HEK293 (cell line): ENCODE data around the gene TPSG1.
A peak's percentile ranks its signal among the peaks of the same experiment; 100 is the strongest.

Experiments
- CTCF ChIA-PET: fragments of 350-600 bp; formaldehyde crosslinking; extraction: SDS; loops from one replicate; lab custom pipeline; 2021; ENCODE audit warnings: antibody characterized with exemption; lab: Yijun Ruan, JAX
- POLR2A ChIA-PET: fragments of 300-600 bp; formaldehyde crosslinking; extraction: SDS; loops from one replicate; lab custom pipeline; 2020; ENCODE audit warnings: antibody characterized with exemption, inconsistent platforms; lab: Yijun Ruan, JAX
- H3K27ac ChIP-seq: fragments of 200-500 bp; sonication (Bioruptor generic); 2 replicates; pipeline ENCODE4 v1.5.1; 2014; ENCODE audit warnings: low read depth, low read length, control low read depth, inconsistent platforms; ENCODE audit errors: extremely low read depth
- H3K36me3 ChIP-seq, 2 experiments: fragments of 200-500 bp in 1 of 2; sonication (Bioruptor generic) in 1 of 2; 1 replicate in 1 of 2; 2 replicates in 1 of 2; pipeline ENCODE4 v1.5.1; 2014 to 2017; ENCODE audit warnings: inconsistent platforms in 2 of 2, low read length in 2 of 2; ENCODE audit not compliant: control insufficient read depth in 2 of 2, insufficient read depth in 1 of 2
- H3K4me1 ChIP-seq: fragments of 200-500 bp; sonication (Bioruptor generic); 2 replicates; pipeline ENCODE4 v1.5.1; 2014; ENCODE audit warnings: mild to moderate bottlenecking, low read length, inconsistent platforms; ENCODE audit not compliant: control insufficient read depth, insufficient read depth
- H3K4me3 ChIP-seq: 2 replicates; pipeline ENCODE4 v1.5.1; 2011; ENCODE audit warnings: low read depth, mild to moderate bottlenecking, control low read depth, low read length, moderate library complexity
- H3K9me3 ChIP-seq: fragments of 200-500 bp; sonication (Bioruptor generic); 2 replicates; pipeline ENCODE4 v1.5.1; 2014; ENCODE audit warnings: low read depth, low read length, inconsistent platforms; ENCODE audit not compliant: control insufficient read depth, insufficient read depth
- BCL11A ChIP-seq: fragments of 450-650 bp; formaldehyde crosslinking; IDR thresholded peaks from 2 replicates; pipeline ENCODE4 v1.5.1; 2016; ENCODE audit warnings: low read depth, missing biosample characterization, missing genetic modification characterization
- EGR2 ChIP-seq: fragments of 450-650 bp; formaldehyde crosslinking; IDR thresholded peaks from 2 replicates; pipeline ENCODE4 v1.5.1; 2016; ENCODE audit warnings: low read depth, missing biosample characterization, missing genetic modification characterization
- GLIS1 ChIP-seq: fragments of 450-650 bp; formaldehyde crosslinking; IDR thresholded peaks from 2 replicates; pipeline ENCODE4 v1.5.1; 2016; ENCODE audit warnings: missing biosample characterization, missing genetic modification characterization
- KLF1 ChIP-seq: fragments of 450-650 bp; formaldehyde crosslinking; IDR thresholded peaks from 2 replicates; pipeline ENCODE4 v1.5.1; 2016; ENCODE audit warnings: missing biosample characterization, missing genetic modification characterization
- KLF8 ChIP-seq: fragments of 450-650 bp; formaldehyde crosslinking; IDR thresholded peaks from 2 replicates; pipeline ENCODE4 v1.5.1; 2016; ENCODE audit warnings: missing biosample characterization, missing genetic modification characterization
- PRDM1 ChIP-seq: fragments of 450-650 bp; formaldehyde crosslinking; IDR thresholded peaks from 2 replicates; pipeline ENCODE4; 2016; ENCODE audit warnings: missing biosample characterization, missing genetic modification characterization
- REPIN1 ChIP-seq: fragments of 450-650 bp; formaldehyde crosslinking; IDR thresholded peaks from 2 replicates; pipeline ENCODE4 v1.5.1; 2017; ENCODE audit warnings: missing biosample characterization, missing genetic modification characterization, low read depth
- SCRT1 ChIP-seq: fragments of 450-650 bp; formaldehyde crosslinking; IDR thresholded peaks from 2 replicates; pipeline ENCODE4 v1.5.1; 2016; ENCODE audit warnings: missing biosample characterization, missing genetic modification characterization, borderline replicate concordance
- SCRT2 ChIP-seq: fragments of 450-650 bp; formaldehyde crosslinking; IDR thresholded peaks from 2 replicates; pipeline ENCODE4 v1.5.1; 2016; ENCODE audit warnings: missing biosample characterization, missing genetic modification characterization
- SP2 ChIP-seq: fragments of 450-650 bp; formaldehyde crosslinking; IDR thresholded peaks from 2 replicates; pipeline ENCODE4 v1.5.1; 2016; ENCODE audit warnings: missing biosample characterization, missing genetic modification characterization
- SP3 ChIP-seq: fragments of 450-650 bp; formaldehyde crosslinking; IDR thresholded peaks from 2 replicates; pipeline ENCODE4 v1.5.1; 2016; ENCODE audit warnings: missing biosample characterization, missing genetic modification characterization
- ZBTB17 ChIP-seq: fragments of 450-650 bp; formaldehyde crosslinking; IDR thresholded peaks from 2 replicates; pipeline ENCODE4 v1.5.1; 2016; ENCODE audit warnings: missing biosample characterization, missing genetic modification characterization
- ZIC2 ChIP-seq: fragments of 450-650 bp; formaldehyde crosslinking; IDR thresholded peaks from 2 replicates; pipeline ENCODE4 v1.5.1; 2016; ENCODE audit warnings: missing biosample characterization, missing genetic modification characterization
- ZNF302 ChIP-seq: fragments of 450-650 bp; formaldehyde crosslinking; IDR thresholded peaks from 2 replicates; pipeline ENCODE4 v1.5.1; 2016; ENCODE audit warnings: missing biosample characterization, missing genetic modification characterization, low read depth
- ZNF335 ChIP-seq: fragments of 450-650 bp; formaldehyde crosslinking; conservative IDR thresholded peaks from 2 replicates; pipeline ENCODE4 v1.5.1; 2016; ENCODE audit warnings: missing biosample characterization, missing genetic modification characterization
- ZNF350 ChIP-seq: fragments of 450-650 bp; formaldehyde crosslinking; IDR thresholded peaks from 2 replicates; pipeline ENCODE4 v1.5.0; 2017; ENCODE audit warnings: missing biosample characterization, mild to moderate bottlenecking, missing genetic modification characterization
- ZNF394 ChIP-seq: fragments of 450-650 bp; formaldehyde crosslinking; IDR thresholded peaks from 2 replicates; pipeline ENCODE4 v1.5.1; 2016; ENCODE audit warnings: missing biosample characterization, missing genetic modification characterization, mild to moderate bottlenecking, moderate library complexity, borderline replicate concordance
- ZNF416 ChIP-seq: fragments of 450-650 bp; formaldehyde crosslinking; IDR thresholded peaks from 2 replicates; pipeline ENCODE4 v1.5.1; 2016; ENCODE audit warnings: missing biosample characterization, missing genetic modification characterization
- ZNF600 ChIP-seq: fragments of 450-650 bp; formaldehyde crosslinking; IDR thresholded peaks from 2 replicates; pipeline ENCODE4 v1.5.1; 2016; ENCODE audit warnings: missing biosample characterization, missing genetic modification characterization
- ZNF660 ChIP-seq: fragments of 450-650 bp; IDR thresholded peaks from 2 replicates; pipeline ENCODE4 v1.5.1; 2018; ENCODE audit warnings: missing biosample characterization, mild to moderate bottlenecking, missing genetic modification characterization
- ZSCAN30 ChIP-seq: fragments of 450-650 bp; IDR thresholded peaks from 2 replicates; pipeline ENCODE4 v1.5.1; 2018; ENCODE audit warnings: missing biosample characterization, mild to moderate bottlenecking, missing genetic modification characterization, moderate library complexity
- TF ChIP-seq, protein P1 (sequence below): fragments of 450-650 bp; IDR thresholded peaks from 2 replicates; pipeline ENCODE4 v1.5.1; 2018; ENCODE audit warnings: missing biosample characterization, missing genetic modification characterization
- TF ChIP-seq, protein P2 (sequence below): fragments of 450-650 bp; formaldehyde crosslinking; IDR thresholded peaks from 2 replicates; pipeline ENCODE4 v1.5.1; 2016; ENCODE audit warnings: missing biosample characterization, missing genetic modification characterization, low read depth
- TF ChIP-seq, protein P3 (sequence below): fragments of 450-650 bp; formaldehyde crosslinking; IDR thresholded peaks from 2 replicates; pipeline ENCODE4 v1.5.1; 2016; ENCODE audit warnings: missing biosample characterization, missing genetic modification characterization
- TF ChIP-seq, protein P4 (sequence below): fragments of 450-650 bp; formaldehyde crosslinking; IDR thresholded peaks from 2 replicates; pipeline ENCODE4 v1.5.1; 2016; ENCODE audit warnings: missing biosample characterization, missing genetic modification characterization
- TF ChIP-seq, protein P5 (sequence below): fragments of 450-650 bp; formaldehyde crosslinking; IDR thresholded peaks from 2 replicates; pipeline ENCODE4 v1.5.1; 2017; ENCODE audit warnings: missing biosample characterization, mild to moderate bottlenecking, missing genetic modification characterization, moderate library complexity
- TF ChIP-seq, protein P6 (sequence below): fragments of 450-650 bp; formaldehyde crosslinking; IDR thresholded peaks from 2 replicates; pipeline ENCODE4 v1.5.1; 2016; ENCODE audit warnings: missing biosample characterization, missing genetic modification characterization

TPSG1 gene

DNA sequence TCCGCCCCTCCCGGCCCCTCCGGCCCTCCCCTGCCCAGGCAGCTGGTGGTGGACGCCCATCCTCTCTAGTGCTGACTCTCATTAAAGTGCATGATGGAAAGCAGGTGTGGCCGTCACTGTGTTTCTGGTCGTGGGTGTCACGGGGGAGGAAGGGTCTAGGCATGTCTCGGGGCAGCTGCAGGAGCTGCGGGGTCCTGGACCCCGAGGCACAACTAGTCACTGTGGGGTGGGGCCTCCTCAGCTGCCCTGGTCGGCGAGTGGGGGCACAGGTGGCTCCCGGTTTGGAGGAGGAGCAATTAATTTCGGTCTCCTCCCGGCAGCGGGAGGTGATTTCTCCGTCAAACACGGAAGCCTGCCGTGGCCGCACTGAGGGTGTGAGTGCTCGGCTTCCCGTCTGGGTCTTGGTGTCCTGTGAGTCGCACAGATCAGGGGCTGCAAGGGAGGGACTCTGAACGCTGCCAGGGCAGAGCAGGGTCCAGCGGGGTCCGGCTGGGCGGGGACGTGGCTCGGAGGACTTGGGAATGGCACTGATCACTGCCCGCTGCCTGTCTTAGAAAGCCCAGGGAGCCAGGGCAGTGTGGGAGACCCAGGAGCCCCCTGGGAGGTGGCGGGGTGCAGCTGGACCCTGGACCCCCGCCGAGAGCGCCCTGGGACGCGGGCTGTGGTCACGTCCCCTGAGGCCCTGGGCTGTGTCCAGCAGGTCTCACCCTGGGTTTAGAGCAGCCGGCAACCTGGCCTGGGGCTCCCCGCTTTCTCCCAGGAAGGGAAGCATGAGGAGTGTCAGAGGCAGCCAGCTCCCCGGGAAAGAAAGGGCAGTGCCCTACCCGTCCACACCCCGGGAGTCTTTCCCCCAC lies 34.1 kb upstream of the TPSG1 start (continued):
- TF ChIP-seq BCL11A: no peak
- peak; percentile 81 for TF ChIP-seq EGR2 (tag by site-specific recombination)
- peak; percentile 74 for TF ChIP-seq SCRT1 (tag by site-specific recombination)
- TF ChIP-seq PRDM1 (tag by site-specific recombination): 0 out of 2 replicates have a peak, but pooled peaks have one; percentile 25
- TF ChIP-seq SP2 (tag by site-specific recombination): peak; percentile 38; the same call in 1 of the 2 replicates
- TF ChIP-seq ZSCAN30: no peak
- peak; percentile 50 for TF ChIP-seq GLIS1 (tag by site-specific recombination)
- TF ChIP-seq, protein P1, sequence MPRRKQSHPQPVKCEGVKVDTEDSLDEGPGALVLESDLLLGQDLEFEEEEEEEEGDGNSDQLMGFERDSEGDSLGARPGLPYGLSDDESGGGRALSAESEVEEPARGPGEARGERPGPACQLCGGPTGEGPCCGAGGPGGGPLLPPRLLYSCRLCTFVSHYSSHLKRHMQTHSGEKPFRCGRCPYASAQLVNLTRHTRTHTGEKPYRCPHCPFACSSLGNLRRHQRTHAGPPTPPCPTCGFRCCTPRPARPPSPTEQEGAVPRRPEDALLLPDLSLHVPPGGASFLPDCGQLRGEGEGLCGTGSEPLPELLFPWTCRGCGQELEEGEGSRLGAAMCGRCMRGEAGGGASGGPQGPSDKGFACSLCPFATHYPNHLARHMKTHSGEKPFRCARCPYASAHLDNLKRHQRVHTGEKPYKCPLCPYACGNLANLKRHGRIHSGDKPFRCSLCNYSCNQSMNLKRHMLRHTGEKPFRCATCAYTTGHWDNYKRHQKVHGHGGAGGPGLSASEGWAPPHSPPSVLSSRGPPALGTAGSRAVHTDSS (tag by site-specific recombination): no peak
- TF ChIP-seq, protein P2, sequence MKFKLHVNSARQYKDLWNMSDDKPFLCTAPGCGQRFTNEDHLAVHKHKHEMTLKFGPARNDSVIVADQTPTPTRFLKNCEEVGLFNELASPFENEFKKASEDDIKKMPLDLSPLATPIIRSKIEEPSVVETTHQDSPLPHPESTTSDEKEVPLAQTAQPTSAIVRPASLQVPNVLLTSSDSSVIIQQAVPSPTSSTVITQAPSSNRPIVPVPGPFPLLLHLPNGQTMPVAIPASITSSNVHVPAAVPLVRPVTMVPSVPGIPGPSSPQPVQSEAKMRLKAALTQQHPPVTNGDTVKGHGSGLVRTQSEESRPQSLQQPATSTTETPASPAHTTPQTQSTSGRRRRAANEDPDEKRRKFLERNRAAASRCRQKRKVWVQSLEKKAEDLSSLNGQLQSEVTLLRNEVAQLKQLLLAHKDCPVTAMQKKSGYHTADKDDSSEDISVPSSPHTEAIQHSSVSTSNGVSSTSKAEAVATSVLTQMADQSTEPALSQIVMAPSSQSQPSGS (tag by site-specific recombination): no peak
- TF ChIP-seq, protein P3, sequence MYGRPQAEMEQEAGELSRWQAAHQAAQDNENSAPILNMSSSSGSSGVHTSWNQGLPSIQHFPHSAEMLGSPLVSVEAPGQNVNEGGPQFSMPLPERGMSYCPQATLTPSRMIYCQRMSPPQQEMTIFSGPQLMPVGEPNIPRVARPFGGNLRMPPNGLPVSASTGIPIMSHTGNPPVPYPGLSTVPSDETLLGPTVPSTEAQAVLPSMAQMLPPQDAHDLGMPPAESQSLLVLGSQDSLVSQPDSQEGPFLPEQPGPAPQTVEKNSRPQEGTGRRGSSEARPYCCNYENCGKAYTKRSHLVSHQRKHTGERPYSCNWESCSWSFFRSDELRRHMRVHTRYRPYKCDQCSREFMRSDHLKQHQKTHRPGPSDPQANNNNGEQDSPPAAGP (tag by site-specific recombination): peak; percentile 62
- peak; percentile 92 for TF ChIP-seq KLF1 (tag by site-specific recombination)
- TF ChIP-seq ZBTB17 (tag by site-specific recombination): 0 out of 2 replicates have a peak, but pooled peaks have one; percentile 14
- peak; percentile 29; the same call in 1 of the 2 replicates for TF ChIP-seq ZIC2
- TF ChIP-seq ZNF394 (tag by site-specific recombination): no peak
- TF ChIP-seq ZNF335 (tag by site-specific recombination): peak; percentile 92
- TF ChIP-seq KLF8: peak; percentile 31; the same call in 1 of the 2 replicates
- TF ChIP-seq SCRT2 (tag by site-specific recombination): peak; percentile 79
- TF ChIP-seq SP3: peak; percentile 59; the same call in 1 of the 2 replicates

DNA sequence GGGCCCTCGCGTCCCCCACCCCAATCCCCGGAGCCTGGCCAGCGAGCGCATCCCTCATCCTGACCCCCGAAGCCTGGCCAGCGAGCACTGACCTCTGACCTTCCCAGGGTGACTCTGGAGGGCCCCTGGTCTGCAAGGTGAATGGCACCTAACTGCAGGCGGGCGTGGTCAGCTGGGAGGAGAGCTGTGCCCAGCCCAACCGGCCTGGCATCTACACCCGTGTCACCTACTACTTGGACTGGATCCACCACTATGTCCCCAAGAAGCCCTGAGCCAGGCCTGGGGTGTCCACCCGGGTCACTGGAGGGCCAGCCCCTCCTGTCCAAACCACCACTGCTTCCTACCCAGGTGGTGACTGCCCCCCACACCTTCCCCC lies 33.1 kb upstream of the TPSG1 start:
- no peak overlapping the region for H3K4me3 ChIP-seq
- no peaks in the 10 kb centered on the region for H3K36me3 ChIP-seq
- POLR2A ChIA-PET: no interaction called here
- no peak overlapping the region for H3K27ac ChIP-seq
- CTCF ChIA-PET: no interaction called here
- H3K9me3 ChIP-seq: no peaks in the 10 kb centered on the region
- no peaks in the 10 kb centered on the region for H3K4me1 ChIP-seq
- TF ChIP-seq, protein P4, sequence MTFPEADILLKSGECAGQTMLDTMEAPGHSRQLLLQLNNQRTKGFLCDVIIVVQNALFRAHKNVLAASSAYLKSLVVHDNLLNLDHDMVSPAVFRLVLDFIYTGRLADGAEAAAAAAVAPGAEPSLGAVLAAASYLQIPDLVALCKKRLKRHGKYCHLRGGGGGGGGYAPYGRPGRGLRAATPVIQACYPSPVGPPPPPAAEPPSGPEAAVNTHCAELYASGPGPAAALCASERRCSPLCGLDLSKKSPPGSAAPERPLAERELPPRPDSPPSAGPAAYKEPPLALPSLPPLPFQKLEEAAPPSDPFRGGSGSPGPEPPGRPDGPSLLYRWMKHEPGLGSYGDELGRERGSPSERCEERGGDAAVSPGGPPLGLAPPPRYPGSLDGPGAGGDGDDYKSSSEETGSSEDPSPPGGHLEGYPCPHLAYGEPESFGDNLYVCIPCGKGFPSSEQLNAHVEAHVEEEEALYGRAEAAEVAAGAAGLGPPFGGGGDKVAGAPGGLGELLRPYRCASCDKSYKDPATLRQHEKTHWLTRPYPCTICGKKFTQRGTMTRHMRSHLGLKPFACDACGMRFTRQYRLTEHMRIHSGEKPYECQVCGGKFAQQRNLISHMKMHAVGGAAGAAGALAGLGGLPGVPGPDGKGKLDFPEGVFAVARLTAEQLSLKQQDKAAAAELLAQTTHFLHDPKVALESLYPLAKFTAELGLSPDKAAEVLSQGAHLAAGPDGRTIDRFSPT (tag by site-specific recombination): peak; percentile 83
- TF ChIP-seq ZNF660 (no peak), ZNF416 (no peak), ZNF350 (tag by site-specific recombination) (no peak), ZNF600 (tag by site-specific recombination) (0 out of 2 replicates have a peak, but pooled peaks have one; percentile 5), ZNF302 (tag by site-specific recombination) (no peak), REPIN1 (no peak), BCL11A (peak; percentile 84), KLF1 (tag by site-specific recombination) (peak; percentile 42)
- TF ChIP-seq, protein P5, sequence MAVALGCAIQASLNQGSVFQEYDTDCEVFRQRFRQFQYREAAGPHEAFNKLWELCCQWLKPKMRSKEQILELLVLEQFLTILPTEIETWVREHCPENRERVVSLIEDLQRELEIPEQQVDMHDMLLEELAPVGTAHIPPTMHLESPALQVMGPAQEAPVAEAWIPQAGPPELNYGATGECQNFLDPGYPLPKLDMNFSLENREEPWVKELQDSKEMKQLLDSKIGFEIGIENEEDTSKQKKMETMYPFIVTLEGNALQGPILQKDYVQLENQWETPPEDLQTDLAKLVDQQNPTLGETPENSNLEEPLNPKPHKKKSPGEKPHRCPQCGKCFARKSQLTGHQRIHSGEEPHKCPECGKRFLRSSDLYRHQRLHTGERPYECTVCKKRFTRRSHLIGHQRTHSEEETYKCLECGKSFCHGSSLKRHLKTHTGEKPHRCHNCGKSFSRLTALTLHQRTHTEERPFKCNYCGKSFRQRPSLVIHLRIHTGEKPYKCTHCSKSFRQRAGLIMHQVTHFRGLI: peak; percentile 79
- TF ChIP-seq, protein P6, sequence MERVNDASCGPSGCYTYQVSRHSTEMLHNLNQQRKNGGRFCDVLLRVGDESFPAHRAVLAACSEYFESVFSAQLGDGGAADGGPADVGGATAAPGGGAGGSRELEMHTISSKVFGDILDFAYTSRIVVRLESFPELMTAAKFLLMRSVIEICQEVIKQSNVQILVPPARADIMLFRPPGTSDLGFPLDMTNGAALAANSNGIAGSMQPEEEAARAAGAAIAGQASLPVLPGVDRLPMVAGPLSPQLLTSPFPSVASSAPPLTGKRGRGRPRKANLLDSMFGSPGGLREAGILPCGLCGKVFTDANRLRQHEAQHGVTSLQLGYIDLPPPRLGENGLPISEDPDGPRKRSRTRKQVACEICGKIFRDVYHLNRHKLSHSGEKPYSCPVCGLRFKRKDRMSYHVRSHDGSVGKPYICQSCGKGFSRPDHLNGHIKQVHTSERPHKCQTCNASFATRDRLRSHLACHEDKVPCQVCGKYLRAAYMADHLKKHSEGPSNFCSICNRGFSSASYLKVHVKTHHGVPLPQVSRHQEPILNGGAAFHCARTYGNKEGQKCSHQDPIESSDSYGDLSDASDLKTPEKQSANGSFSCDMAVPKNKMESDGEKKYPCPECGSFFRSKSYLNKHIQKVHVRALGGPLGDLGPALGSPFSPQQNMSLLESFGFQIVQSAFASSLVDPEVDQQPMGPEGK (tag by site-specific recombination): no peak; the same call in 1 of the 2 replicates
